ENCODE measurements around the gene MYMX.

GRCh38 chr6:44260451-44261297 is 43.9 kb downstream of the MYMX start:
- TF ChIP-seq CTCF (IDR thresholded peaks at IDR 0.05) (no peak), POLR2A (IDR thresholded peaks at IDR 0.05) (no peak)

Measured in tibial nerve (tissue), 3 donors.